ENCODE data around the gene STRA8. TPM values are rescaled to one million over a fixed set of nuclear protein-coding genes. Genes with fewer than 3 reads are reported as not detected.
A peak's percentile ranks its signal among the peaks of the same experiment; 100 is the strongest.

Gene STRA8
- total and polyA plus RNA-seq, 5 donors: not detected

GRCh38 chr7:135240441-135240840 is 6.8 kb downstream of the STRA8 start:
- Histone ChIP-seq H3K4me3 (ENCODE audit: low read length) (no peak overlapping the region), H3K4me1 (ENCODE audit: control insufficient read depth, insufficient read depth, low read length) (no peaks in the 10 kb centered on the region), H3K27ac (ENCODE audit: low read length) (no peak overlapping the region), H3K9me3 (ENCODE audit: control insufficient read depth, low read length) (no peaks in the 10 kb centered on the region), H3K27me3 (ENCODE audit: control insufficient read depth, insufficient read depth) (no peaks in the 10 kb centered on the region)
- ATAC-seq (no peak), DNase-seq (no peak)
- 82% methylated on average over 9 of the region's 9 CpGs for WGBS
- intact Hi-C loops (cut with DNase I): no loop called here

GRCh38 chr7:135242096-135242684 is 8.6 kb downstream of the STRA8 start:
- no peak for ATAC-seq
- no peak overlapping the region for H3K4me3 ChIP-seq (ENCODE audit: low read length)
- no peaks in the 10 kb centered on the region for H3K4me1 ChIP-seq (ENCODE audit: control insufficient read depth, insufficient read depth, low read length)
- H3K27me3 ChIP-seq (ENCODE audit: control insufficient read depth, insufficient read depth): no peaks in the 10 kb centered on the region
- H3K27ac ChIP-seq (ENCODE audit: low read length): no peak overlapping the region
- intact Hi-C loops (cut with DNase I): no loop called here
- 69% methylated on average over 5 of the region's 5 CpGs for WGBS
- DNase-seq: no peak
- no peaks in the 10 kb centered on the region for H3K9me3 ChIP-seq (ENCODE audit: control insufficient read depth, low read length)

- intact Hi-C loops (cut with DNase I): no loop called here
- DNase-seq (no peak), ATAC-seq (no peak)
- no peak overlapping the region for H3K4me3 ChIP-seq (ENCODE audit: low read length)
- H3K27me3 ChIP-seq (ENCODE audit: control insufficient read depth, insufficient read depth): no peaks in the 10 kb centered on the region
- H3K4me1 ChIP-seq (ENCODE audit: control insufficient read depth, insufficient read depth, low read length): no peaks in the 10 kb centered on the region
- no peaks in the 10 kb centered on the region for H3K9me3 ChIP-seq (ENCODE audit: control insufficient read depth, low read length)
- H3K27ac ChIP-seq (ENCODE audit: low read length): no peak overlapping the region
- 87% methylated on average over 9 of the region's 9 CpGs for WGBS
Measured at GRCh38 chr7:135245226-135246190, 11.9 kb downstream of the STRA8 start.

- no peak overlapping the region for H3K4me3 ChIP-seq (ENCODE audit: low read length)
- no peaks in the 10 kb centered on the region for H3K4me1 ChIP-seq (ENCODE audit: control insufficient read depth, insufficient read depth, low read length)
- H3K27me3 ChIP-seq (ENCODE audit: control insufficient read depth, insufficient read depth): no peaks in the 10 kb centered on the region
- intact Hi-C loops (cut with DNase I): no loop called here
- DNase-seq (no peak), ATAC-seq (peak in 1 of 2 donors; percentile 17)
- WGBS: 97% methylated on average over 43 of the region's 43 CpGs
- H3K27ac ChIP-seq (ENCODE audit: low read length): no peak overlapping the region
- no peaks in the 10 kb centered on the region for H3K9me3 ChIP-seq (ENCODE audit: control insufficient read depth, low read length)
Measured at GRCh38 chr7:135246191-135246825, 12.7 kb downstream of the STRA8 start.

GRCh38 chr7:135247746-135248471 is 14.3 kb downstream of the STRA8 start:
- no peak for ATAC-seq
- no peak overlapping the region for H3K4me3 ChIP-seq (ENCODE audit: low read length)
- no peaks in the 10 kb centered on the region for H3K9me3 ChIP-seq (ENCODE audit: control insufficient read depth, low read length)
- no peaks in the 10 kb centered on the region for H3K27me3 ChIP-seq (ENCODE audit: control insufficient read depth, insufficient read depth)
- no peaks in the 10 kb centered on the region for H3K4me1 ChIP-seq (ENCODE audit: control insufficient read depth, insufficient read depth, low read length)
- H3K27ac ChIP-seq (ENCODE audit: low read length): no peak overlapping the region
- intact Hi-C loops (cut with DNase I): no loop called here
- 96% methylated on average over 22 of the region's 22 CpGs for WGBS
- no peak for DNase-seq

GRCh38 chr7:135248546-135248945 is 14.9 kb downstream of the STRA8 start:
- H3K27ac ChIP-seq (ENCODE audit: low read length): no peak overlapping the region
- no peaks in the 10 kb centered on the region for H3K9me3 ChIP-seq (ENCODE audit: control insufficient read depth, low read length)
- no peaks in the 10 kb centered on the region for H3K4me1 ChIP-seq (ENCODE audit: control insufficient read depth, insufficient read depth, low read length)
- ATAC-seq (no peak), DNase-seq (no peak)
- no peaks in the 10 kb centered on the region for H3K27me3 ChIP-seq (ENCODE audit: control insufficient read depth, insufficient read depth)
- intact Hi-C loops (cut with DNase I): no loop called here
- no peak overlapping the region for H3K4me3 ChIP-seq (ENCODE audit: low read length)
- WGBS: 89% methylated on average over 3 of the region's 3 CpGs

- H3K27ac ChIP-seq (ENCODE audit: low read length): no peak overlapping the region
- peaks cover 6% of the 10 kb centered on the region for H3K4me1 ChIP-seq (ENCODE audit: control insufficient read depth, insufficient read depth, low read length)
- intact Hi-C loops (cut with DNase I): no loop called here
- DNase-seq (no peak), ATAC-seq (no peak)
- no peaks in the 10 kb centered on the region for H3K9me3 ChIP-seq (ENCODE audit: control insufficient read depth, low read length)
- WGBS: 93% methylated on average over 4 of the region's 4 CpGs
- no peaks in the 10 kb centered on the region for H3K27me3 ChIP-seq (ENCODE audit: control insufficient read depth, insufficient read depth)
- H3K4me3 ChIP-seq (ENCODE audit: low read length): no peak overlapping the region
Measured at GRCh38 chr7:135251496-135252391, 18.1 kb downstream of the STRA8 start.

GRCh38 chr7:135253851-135254771 is 20.5 kb downstream of the STRA8 start:
- 31% methylated on average over 9 of the region's 9 CpGs for WGBS
- Histone ChIP-seq H3K27ac (ENCODE audit: low read length) (peak overlapping the region; percentile 85), H3K27me3 (ENCODE audit: control insufficient read depth, insufficient read depth) (no peaks in the 10 kb centered on the region), H3K9me3 (ENCODE audit: control insufficient read depth, low read length) (no peaks in the 10 kb centered on the region), H3K4me1 (ENCODE audit: control insufficient read depth, insufficient read depth, low read length) (peaks cover 6% of the 10 kb centered on the region), H3K4me3 (ENCODE audit: low read length) (no peak overlapping the region)
- DNase-seq (peak; percentile 83 to 89 (median 86)), ATAC-seq (peak; percentile 93 to 94)
- intact Hi-C loops (cut with DNase I): no loop called here

GRCh38 chr7:135257790-135258189 is 24.2 kb downstream of the STRA8 start:
- peaks cover 8% of the 10 kb centered on the region for H3K4me1 ChIP-seq (ENCODE audit: control insufficient read depth, insufficient read depth, low read length)
- no peaks in the 10 kb centered on the region for H3K27me3 ChIP-seq (ENCODE audit: control insufficient read depth, insufficient read depth)
- DNase-seq (no peak), ATAC-seq (no peak)
- intact Hi-C loops (cut with DNase I): no loop called here
- 68% methylated on average over 4 of the region's 4 CpGs for WGBS
- H3K27ac ChIP-seq (ENCODE audit: low read length): no peak overlapping the region
- H3K9me3 ChIP-seq (ENCODE audit: control insufficient read depth, low read length): no peaks in the 10 kb centered on the region
- H3K4me3 ChIP-seq (ENCODE audit: low read length): no peak overlapping the region
